GM18507 (cell line): ENCODE measurements around the gene BRAT1.

Source experiments
- DNase-seq: peaks from one replicate; pipeline ENCODE4 v3.0.0; 2011; ENCODE audit warnings: low read depth; ENCODE audit not compliant: insufficient read length; ENCODE audit errors: extremely low spot score
- FAIRE-seq: peaks from 2 replicates; lab custom pipeline; 2011; peaks lifted over from hg19 to GRCh38; lab: Jason Lieb, UNC

The BRAT1 gene

GRCh38 chr7:2504128-2504888, 51.0 kb downstream of the BRAT1 start:
- DNase-seq (no peak), FAIRE-seq (no peak)

GRCh38 chr7:2503056-2503941, 52.0 kb downstream of the BRAT1 start:
- FAIRE-seq = no peak
- DNase-seq = no peak

DNA sequence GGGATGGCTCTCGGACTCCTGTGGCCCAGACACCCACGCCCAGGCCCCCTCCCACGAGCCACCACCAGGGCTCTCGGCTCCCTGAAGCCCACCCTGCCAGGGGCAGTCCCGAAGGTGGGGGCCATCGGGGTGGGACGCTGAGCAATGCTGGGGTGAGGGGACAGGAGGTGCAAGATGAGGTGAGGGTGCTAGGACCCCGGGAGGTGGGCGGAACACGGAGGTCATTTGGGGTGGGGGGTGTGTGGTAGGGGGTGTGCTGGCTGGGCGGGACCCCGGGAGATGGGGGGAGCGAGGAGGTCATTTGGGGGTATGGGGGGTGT, 52.7 kb downstream of the BRAT1 start:
- DNase-seq (no peak), FAIRE-seq (no peak)

GRCh38 chr7:2501947-2502646, 53.2 kb downstream of the BRAT1 start:
- FAIRE-seq (no peak), DNase-seq (no peak)

- FAIRE-seq (no peak), DNase-seq (no peak)
Measured at GRCh38 chr7:2500701-2501100, 54.6 kb downstream of the BRAT1 start.

DNA sequence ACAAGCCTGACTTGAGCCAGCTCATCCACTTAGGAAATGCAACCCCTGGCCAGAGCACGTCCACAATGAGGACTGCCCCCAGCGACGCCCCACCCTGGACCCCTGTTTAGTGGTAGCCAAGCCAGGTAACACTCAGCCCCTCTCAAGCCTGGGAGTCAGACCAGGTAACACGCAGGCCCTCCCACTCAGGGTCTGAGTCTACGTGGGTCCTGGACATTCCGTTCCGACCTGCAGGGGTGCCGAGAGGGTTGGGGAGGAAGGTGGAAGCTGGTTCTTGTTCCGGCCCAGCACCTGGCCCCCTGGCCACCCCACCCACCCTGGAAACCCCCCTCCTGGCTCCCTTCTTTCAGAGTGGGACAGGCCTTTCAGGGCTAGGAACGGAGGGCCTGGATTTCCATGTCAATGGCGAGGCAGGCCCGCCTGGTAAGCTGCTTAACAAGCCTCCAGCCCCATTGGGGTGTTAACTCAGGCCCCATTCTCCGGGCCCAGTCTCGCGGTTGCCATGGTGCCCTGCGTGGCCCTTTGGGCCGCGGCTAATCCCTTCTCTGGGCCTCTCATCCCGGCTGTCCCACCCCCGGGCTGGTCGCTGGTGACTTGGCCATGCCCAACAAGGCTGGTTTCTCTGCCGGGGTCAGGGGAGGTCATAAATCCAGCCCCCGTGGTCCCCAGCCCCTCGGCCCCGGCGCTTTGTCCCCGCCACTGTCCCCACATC, 55.4 kb downstream of the BRAT1 start:
- FAIRE-seq (no peak), DNase-seq (no peak)

DNA sequence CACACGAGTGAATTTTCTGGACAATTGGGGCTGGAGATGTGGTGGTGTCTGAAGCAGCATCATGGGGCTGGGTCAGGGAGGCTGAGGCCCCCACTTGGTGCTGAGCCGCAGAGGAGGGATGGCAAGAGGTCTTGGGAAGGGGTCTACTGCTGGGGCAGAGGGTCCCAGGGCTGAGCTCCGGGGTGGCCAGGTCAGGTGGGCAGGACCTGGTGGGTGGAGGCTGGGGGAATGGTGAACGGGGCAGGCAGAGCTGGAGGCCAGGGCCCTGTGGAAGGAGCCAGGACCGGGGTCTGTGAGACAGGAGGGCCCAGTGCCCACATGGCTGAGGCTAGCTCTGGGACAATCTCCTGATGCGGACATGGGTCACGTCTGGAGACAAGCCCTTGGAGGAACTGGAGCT, 56.1 kb downstream of the BRAT1 start:
- FAIRE-seq (no peak), DNase-seq (no peak)

DNA sequence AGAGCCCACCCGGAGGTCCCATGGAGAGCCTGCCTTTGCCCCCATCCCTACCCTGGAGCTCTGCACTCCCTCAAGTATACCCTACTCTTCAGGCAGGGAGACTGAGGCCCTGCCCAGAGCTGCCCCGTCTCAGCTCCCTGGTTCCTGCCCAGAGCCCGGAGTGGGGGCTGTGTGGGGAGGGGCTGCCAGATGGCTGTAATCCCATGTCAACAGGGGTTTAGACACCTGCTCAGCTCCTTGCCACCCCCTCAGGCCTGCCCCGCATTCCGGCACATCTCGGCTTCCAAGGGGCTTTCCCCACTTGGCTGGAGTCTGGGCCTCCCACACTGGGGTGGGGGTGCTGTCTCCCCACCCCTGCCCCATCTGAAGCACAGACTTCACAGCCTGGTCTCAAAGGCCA, 56.6 kb downstream of the BRAT1 start:
- FAIRE-seq = no peak
- no peak for DNase-seq

DNA sequence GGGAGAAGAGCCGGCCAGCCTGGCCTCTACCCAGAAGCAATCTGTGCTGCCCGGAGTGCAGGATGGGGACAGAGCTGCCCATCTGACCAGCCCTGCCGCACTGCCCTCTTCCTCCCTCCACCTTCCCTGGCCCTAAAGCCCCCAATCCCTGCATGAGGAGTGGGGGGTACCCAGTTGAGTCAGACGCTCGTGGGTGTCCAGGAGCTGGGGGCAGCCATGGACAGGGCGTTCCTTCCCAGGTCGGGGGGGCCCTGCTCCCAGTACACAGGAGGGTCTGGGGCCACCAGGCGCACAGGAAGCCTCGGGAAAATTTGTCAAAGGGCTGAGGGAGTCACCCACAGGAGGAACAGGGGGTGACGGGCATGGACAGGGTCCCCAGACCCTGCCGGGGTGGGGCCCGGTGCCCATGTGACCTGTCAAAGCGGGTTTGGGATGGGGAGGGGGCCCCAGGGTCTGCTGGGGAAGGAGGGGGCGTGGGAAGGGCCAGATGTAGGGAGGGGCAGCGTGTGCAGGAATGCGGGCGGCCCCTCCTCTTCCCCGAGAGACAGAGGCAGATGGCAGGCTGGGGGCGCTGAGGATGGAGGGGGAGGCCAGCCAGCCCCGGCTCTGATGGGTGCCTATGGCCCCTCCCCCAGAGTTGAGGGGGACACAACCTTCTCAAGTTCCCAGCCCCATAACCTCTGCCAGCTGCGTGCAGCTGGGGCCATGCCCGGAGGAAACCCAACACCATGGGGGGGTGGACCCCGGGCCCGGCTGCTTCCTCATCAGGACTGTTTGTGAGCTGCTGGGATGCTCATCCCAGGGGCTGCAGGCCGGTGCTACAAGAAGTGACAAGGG, 57.6 kb downstream of the BRAT1 start:
- no peak for FAIRE-seq

DNA sequence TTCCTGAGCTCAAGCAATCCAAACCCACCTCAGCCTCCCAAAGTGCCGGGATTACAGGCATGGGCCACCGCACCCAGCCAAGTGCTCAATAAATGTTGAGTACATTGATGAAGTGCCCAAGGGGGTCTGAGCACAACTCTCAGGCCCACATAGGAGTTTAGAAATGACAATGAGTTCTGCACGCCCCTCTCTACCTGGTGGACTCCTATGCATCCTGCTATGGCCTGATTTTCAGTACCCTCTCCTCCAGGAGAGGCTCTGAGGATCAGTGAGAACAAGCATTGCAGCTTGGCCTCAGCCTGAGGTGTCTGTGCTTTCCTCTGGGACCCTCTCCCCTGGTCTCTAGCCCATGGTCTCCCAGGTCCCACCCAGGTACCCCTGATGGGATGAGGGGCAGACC, 58.3 kb downstream of the BRAT1 start:
- FAIRE-seq = no peak
- no peak for DNase-seq

More for the DNA sequence above, 57.6 kb downstream of the BRAT1 start:
- DNase-seq = no peak

DNA sequence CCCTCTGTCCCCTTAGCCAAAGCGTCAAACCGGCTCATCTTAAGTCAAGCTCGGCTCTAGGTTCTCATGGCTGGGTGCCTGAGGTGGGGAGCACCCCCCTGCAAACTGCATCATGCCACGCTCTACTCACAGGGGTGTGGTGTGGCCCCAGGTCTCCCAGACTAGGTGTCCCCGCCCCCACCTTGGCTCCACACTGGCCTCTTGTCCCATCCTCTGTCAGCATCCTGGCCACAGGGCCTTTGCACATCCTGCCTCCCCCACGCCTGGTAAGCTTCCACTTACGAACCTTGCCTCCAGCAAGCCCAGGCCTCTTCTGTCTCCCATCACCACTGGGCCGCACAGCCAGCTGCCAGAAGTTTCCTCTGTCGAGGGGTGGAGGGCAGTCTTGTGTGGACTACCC, 58.9 kb downstream of the BRAT1 start:
- FAIRE-seq = no peak

DNA sequence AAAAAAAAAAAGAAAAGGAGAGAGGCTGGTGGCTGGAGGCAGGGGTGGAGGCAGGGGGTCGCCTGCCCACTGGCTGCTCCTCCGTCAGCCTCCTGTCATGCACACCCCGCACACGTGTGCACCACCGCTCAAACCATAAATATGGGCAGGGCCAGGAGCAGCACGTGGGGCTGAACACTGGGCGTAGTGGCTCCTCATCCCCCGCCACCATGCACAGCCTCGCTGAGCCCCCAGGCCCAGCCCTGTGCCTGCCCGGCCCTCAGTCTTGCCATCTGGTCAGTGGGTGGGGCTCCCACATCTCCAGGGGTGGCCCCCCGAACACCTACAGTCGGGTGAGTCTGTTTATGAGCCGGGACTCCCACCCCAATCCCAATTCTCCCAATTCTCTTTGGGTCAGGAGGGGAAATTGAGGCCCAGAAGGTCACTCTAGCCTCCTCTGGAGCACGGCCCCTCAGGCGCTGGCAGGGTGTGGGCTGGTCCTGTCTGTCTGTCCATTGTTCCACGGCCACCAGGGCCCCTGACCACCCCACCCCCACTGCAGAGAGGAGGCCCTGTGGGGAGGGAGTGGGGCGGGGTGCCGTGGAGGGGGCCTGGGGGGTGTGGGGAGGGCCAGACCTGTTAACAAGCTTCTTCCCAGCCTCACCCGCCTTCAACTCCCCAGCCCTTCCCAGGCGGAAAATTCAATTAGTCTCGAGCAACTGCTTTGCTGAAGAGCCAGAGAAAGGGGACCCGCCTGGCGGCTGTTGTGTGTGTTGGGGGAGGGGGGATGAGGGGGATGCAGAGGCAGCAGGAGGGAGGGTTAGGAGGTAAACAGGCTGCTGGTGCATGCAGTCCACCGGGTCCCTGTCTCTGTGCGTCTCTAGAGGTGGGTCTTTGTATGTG, 59.7 kb downstream of the BRAT1 start:
- DNase-seq (no peak), FAIRE-seq (no peak)

More for the DNA sequence above, 58.9 kb downstream of the BRAT1 start:
- no peak for DNase-seq

- DNase-seq (no peak), FAIRE-seq (no peak)
Measured at GRCh38 chr7:2494191-2495130, 60.9 kb downstream of the BRAT1 start.

- no peak for DNase-seq
- FAIRE-seq = no peak
Measured at GRCh38 chr7:2493205-2494164, 61.8 kb downstream of the BRAT1 start.

DNA sequence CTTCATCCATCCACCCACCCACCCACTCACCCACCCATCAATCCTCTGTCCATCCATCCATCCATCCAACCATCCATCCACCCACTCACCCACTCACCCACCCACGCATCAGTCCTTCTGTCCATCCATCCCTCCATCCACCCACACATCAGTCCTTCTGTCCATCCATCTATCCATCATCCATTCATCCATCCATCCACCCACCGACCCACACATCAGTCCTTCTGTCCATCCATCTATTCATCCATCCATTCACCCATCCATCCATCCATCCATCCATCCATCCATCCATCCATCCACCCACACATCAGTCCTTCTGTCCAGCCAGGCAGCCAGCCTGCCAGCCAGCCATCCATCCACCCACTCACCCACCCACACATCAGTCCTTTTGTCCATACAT, 63.3 kb downstream of the BRAT1 start:
- FAIRE-seq (no peak), DNase-seq (no peak)

DNA sequence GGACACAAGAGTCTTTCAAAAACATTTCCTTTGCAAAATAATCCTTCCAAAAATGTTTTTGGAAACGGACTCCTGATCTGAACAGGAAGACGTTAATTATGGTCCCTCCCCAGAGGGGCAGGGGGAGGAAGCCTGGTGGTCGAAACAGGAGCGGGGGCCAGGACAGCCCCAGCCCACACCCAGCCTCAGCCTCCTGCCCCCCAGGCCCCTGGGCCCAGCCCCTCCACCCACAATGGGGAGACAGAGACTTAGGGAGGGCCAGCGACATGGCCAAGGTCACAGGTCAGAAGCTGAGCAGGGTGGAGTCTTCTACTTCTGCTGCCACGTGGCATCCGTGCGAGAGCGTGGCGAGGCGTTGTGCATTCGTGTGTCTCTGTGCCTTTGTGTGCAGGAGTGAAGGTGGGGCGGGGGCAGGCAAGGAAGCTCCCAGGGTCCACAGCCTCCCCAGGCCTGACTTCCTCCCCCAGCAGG, 65.1 kb downstream of the BRAT1 start:
- no peak for FAIRE-seq
- no peak for DNase-seq
